Inferior parietal cortex (tissue), 1 donor: ENCODE results near the gene CEACAM16.

Experiments used
- DNase-seq: peaks from one replicate; pipeline ENCODE4 v3.0.0-alpha.2; 2016; ENCODE audit errors: extremely low spot score

The CEACAM16 gene

DNA sequence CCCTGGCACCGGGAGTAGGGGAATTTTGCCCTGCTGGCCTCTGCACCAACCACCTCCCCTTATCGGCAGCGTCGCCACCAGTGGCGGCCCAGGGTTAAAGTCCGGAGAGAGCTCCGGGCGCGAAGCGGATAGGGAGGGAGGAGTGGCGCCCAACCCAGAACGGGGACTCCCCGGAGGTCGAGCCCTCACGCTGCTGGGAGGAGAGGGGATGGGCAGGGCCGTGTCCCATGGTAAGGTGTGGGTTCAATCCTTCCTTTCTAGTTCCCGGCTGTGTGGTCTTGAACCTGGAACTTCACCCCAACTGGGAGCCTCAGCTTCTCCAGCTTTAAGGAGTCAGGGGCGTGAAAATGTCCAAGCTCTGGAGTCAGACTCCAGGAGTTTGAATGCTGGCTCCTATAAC is 26.3 kb downstream of the CEACAM16 start:
- no peak for DNase-seq

DNA sequence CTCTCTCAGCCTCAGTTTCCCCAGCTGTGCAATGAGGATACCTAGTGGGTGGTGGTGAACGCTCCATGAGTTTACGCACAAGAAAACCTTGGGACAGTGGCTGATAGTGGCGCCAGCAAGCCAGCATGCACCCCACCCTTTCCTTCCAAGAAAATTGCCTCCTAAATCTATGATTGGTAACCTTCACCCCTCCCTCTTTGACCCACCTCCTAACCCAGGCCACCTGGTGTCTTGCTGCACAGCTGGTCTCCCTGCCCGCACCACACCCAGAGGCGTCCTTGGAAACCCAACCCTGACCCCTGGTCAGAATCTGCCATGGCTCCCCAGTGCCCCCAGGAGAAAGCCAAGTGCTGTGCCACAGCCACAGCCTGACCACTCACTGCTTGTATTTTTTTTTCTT is 26.7 kb downstream of the CEACAM16 start:
- DNase-seq, result no peak

DNA sequence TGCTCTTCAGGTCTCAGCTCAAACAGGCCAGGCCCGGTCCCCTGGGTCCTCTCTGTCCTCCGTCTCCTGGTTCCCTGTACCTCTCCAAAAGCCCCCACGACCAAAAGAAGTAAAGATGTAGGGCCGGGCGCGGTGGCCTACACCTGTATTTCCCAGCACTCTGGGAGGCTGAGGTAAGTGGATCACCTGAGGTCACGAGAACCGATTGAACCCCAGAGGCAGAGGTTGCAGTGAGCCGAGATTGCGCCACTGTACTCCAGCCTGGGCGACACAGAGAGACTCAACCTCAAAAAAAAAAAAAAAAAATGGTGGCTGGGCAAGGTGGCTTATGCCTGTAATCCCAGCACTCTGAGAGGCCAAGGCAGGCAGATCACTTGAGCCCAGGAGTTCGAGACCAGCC is 27.5 kb downstream of the CEACAM16 start:
- no peak for DNase-seq

DNA sequence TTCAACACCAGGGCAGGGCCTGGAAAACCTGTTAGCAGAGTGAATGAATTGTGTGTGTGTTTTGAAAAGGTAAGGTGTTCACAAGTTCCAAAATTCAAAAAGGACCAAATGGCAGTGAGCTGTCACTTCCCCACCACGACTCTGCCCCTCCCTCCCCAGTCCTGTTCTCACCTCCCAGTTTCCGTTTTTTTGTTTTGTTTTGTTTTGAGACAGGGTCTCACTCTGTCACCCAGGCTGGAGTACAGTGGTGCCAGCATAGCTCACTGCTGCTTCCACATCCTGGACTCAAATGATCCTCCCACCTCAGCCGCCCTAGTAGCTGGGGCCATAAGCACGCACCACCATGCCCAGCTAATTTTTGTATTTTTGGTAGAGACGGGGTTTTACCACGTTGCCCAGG is 29.2 kb downstream of the CEACAM16 start:
- no peak for DNase-seq

DNA sequence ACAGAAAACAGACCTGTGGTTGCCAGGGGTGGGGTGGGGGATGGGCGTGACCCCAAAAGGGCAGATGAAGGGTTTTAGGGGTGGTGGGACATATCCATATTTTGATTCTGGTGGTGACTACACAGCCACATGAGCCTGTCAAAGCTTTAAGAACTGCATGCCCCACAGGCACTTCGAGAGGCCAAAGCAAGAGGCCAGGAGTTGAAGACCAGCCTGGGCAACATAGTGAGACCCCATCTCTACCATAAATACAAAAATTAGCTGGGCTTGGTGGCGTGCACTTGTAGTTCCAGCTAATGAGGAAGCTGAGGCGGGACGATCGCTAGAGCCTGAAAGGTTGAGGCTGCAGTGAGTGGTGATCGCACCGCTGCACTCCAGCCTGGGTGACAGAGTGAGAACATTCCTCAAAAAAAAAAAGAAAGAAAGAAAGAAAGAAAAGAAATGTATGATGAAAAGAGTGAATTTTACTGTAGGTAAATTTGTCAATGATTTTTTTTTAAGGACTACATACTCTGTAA is 30.6 kb downstream of the CEACAM16 start:
- no peak for DNase-seq

DNA sequence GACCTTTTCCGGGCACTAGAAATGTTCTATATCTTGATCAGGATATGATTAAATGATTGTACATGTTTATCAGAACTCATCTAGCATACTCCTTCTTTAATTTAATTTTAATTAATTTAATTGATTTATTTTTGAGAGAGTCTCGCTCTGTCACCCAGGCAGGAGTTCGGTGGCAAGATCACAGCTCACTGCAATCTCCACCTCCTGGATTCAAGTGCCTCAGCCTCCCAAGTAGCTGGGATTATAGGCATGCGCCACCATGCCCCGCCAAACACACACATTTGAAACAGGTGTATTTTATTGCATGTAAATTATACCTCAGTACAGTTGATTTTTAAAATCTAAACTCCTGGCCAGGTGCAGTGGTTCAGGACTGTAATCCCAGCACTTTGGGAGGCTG is 32.1 kb downstream of the CEACAM16 start:
- no peak for DNase-seq

DNA sequence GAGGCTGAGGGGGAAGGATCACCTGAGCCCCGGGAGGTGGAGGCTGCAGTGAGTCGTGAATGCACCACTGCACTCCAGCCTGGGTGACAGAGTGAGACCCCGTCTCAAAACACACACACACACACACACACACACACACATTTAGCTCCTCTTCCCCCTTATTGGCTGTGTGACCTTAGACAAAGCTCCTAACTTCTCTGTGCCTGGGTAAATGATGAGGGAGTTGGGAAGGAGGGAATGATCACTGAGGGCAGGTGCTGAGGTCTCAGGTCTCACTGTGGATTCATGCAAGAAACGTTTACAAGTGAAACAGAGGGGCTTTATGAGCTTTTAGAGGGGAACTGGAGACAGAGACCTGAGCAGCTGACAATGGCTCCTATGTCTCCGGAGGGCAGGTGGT is 32.7 kb downstream of the CEACAM16 start:
- no peak for DNase-seq

DNA sequence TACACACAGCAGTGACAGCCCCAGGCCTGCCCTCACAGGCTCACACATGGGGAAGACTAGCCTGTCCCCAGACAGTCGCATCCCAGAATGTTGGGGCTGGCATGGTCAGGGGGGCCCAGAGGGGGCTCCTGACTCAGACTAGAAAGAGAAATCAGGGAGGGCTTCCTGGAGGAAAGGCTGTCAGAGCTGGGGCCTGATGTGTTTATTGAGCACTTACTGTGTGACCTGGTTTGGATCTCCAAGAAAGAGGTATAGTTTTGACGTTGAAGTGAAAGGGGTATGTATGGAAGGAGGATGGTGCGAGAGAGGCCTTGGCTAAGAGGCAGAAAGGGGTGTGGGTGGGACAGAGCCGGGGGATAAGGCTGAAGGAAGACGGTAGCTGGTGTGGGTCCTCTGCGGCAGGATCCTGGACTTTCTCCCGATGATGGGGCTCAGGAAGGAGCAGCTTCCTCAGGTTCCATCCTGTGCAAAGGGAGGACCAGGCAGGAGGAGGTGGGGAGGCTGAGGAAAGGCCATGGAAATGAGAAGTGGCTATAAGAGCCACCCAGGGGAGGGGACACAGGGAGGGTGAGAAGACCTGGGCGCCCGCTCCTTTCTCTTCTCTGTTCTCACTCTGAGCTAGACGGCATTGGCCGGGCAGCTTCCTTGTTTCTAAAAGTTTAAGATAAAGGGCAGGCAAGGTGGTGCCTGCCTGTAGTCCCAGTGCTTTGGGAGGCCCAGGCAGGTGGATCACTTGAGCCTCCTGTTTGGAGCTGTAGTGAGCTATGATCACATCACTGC is 33.5 kb downstream of the CEACAM16 start:
- no peak for DNase-seq

DNA sequence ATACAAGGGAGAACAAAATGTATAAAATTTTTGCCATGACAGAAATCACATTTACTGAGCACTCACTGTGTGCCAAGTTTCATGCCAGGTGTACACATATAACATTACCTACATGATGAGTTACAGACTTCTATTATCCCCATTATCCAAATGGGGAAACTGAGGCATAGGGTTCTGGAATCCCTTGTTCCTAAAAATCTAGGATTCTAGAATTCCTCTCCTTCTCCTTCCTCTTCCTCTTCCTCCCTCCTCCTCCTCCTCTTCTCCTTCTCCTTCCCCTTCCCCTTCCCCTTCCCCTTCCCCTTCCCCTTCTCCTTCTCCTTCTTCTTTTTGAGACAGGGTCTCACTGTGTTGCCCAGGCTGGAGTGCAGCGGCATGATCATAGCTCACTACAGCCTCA is 35.4 kb downstream of the CEACAM16 start:
- DNase-seq, result no peak

DNA sequence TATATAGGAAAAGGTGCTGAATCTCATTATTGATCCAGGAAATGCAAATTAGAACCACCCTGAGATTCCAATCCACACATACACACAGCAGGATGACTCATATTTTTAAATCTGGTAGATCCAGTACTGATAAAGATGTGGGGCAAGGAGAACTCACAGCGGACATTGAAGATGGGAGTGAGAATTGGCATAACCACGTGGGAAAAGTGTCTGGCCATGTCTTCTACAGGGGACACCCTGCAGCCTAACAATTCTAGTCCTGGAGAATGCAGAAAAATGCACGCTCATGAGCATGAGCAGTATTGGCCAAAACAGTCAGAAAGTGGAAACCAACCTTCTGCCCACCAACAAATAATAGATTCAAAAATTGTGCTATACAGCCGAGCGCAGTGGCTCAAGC is 36.1 kb downstream of the CEACAM16 start:
- DNase-seq, result no peak

DNA sequence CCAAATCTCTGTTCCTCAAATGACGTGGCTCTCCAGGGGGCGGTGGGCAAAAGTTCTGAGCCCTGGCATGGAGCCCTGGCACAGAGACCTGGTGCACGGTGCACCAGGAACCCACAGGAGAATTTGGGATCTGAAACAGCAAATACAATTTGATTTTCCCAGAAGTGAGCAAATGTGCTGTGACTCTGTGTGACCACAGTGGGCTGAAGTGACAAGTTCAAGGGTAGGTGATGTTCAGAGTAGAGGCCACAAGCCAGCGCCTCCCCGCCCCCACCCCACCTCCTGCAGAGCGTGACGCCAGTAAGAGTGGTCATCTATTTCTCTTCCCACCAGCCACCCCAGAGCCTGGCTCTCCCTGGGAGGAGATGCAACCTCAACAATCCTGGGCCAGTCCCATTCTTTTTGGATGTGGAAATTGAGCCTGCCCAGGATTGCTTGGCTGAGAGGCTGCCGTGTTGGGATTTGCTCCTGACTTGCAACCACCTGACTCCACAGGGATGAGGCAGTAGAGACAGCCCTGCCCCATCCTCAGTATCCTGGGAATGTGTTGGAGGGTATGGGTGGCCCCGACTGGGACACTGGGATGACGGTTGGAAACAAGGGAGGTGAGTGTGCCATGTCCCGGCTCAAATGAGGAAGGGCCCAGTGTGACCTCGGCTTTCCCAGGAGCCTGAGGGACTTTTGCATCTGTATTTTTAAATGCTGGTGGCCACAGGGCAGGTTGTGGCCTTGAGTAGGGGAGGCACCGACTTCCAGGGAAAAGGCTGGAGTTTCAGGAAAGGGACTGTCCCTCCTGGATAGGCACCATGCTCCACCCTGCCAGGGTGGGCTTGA is 38.5 kb downstream of the CEACAM16 start:
- DNase-seq, result no peak

DNA sequence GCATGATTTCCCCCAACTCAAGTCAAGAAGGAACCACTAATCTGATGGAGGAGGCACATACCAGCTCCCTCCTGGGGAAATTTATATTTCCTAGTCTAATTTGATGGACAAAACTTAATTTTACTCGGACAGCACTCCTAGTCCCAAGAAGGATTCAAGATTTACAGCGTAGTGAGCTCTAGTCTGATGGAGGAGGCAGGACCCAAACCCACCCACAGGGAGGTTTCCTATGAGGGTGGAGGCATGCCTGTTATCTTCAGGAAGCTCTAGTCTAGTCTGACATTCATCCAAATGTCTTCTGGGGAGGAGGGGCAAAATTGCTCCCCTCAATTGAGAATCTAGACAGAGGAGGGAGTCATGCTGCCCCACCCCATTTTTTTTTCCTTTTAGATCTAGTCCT is 39.2 kb downstream of the CEACAM16 start:
- DNase-seq, result no peak

DNA sequence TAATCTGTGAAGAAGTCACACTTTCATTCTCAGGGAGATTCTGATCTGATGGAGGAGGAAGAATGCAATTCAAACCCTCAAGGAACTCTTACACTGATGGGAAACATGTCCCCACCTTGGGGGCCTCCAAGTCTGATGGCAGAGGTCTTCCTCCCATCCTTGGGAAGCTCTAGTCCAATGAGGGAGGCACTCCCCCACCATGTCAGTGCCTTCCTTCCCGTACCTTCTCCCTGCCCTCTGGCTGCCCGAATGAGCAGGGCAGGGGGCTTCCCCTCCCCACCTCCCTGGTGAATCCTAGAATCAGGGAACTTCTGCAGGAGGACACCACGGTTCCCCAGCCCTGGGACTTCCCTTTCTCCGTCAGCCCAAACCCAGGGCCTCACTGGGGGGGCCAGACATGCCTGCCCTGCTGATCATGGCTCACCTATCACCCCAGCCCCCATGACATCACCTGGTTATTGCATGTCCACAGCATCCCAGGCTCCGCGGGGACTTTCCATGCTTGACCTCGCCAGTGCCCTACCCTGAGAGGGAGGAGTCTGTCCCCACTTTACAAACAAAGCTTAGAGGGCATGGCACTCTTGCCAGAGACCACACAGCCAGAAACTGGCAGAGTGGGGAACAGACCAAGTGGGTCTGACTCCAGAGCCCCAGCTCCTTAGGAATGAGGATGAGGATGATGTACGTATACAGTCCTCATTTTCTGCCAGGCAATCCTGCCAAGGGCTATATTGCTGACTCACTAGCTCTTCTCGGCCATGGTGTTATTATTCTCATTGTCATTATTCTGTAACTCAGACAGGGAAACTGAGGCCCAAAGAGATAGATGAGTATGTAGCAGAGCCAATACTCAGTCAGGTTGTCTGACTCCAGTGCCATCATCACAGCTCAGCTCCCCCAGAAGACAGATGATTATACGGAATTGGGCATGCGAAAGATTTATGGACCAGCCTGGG is 39.9 kb downstream of the CEACAM16 start:
- DNase-seq, result no peak

DNA sequence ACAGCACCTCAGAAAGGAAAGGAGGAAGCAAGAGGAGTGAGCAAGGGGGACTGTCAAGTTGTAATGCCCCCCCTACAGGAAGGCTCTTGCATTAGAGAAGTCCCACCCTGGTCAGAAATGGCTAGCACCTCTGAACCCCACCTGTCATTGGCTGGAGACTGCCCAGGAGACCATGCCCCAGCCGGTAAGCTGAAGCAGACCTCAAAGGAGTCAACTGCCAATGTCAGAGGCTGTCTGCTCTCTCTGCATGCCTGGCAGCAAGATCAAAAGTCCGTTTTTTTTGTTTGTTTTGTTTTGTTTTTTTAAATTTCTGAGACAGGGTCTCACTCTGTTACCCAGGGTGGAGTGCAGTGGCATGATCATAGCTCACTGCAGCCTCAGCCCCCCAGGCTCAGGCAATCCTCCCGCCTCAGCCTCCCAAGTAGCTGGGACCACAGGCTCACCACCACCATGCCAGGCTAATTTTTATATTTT is 41.4 kb downstream of the CEACAM16 start:
- DNase-seq, result no peak

DNA sequence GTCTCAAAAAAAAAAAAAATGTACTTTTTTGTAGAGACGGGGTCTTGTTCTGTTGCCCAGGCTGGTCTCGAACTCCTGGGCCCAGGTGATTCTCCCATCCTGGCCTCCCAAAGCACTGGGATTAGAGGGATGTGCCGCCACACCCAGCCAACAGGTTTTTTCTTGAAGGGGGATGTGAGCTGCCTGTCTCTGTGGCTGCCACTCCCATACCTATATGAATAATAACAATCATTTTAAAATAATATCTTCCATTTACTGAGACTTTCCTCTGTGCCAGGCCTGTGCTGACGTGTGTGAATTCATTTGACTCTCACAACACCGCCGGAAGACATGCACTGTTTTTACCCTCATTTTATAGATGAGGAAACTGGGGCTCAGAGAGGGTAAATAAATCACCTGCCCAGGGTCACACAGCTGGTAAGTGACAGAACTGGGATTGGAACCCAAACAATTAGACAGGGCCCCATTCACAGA is 42.3 kb downstream of the CEACAM16 start:
- no peak for DNase-seq

DNA sequence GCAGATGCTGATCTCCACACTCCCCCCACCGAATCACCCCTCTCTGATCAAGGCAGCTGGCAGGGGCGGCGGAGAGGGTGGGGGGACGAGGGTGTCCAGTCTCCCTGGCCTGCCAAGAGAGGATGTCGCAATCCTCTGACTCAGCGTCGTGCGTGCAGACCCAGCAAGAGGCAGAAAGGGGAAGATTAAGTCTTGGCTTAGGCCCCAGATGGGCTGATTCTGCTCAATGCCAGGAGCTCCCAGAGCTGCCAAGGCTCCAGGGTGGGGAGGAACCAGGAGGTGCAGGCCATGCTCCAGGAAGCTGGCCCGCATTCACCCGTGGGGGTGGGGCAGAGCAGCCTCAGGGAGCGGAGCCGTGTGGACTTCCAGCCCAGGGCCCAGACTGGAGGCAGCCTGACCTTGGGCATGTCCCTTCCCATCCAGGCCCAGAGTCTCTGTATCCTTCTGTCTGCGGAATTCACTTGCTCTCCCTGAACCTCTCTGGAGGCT is 42.9 kb downstream of the CEACAM16 start:
- peak; percentile 77 for DNase-seq

DNA sequence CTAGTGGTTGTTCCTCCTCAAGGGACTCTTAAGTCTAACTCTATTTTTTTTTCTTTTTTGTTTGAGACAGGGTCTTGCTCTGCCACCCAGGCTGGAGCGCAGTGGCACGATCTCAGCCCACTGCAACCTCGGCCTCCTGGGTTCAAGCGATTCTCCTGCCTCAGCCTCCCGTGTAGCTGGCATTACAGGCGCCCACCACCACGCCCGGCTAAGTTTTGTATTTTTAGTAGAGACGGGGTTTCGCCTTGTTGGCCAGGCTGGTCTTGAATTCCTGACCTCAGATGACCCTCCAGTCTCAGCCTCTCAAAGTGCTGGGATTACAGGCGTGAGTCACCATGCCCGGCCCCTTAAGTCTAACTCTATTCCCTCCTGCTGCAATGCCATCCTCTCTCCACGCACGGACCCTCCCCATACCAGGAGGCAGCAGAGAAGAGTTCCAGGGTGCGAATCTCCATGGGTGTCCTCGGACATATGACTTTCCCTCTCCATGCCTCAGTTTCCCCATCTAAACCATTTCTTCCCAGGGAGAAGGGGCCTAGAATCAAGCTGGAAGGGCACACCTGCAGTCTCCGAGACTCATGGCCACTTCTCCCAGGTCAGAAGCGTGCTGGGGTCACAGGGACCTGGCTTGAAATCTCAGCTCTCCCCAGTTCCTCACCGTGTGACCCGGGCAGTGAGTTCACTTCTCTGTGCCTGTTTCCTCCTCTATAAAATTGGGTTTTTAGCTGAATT is 43.5 kb downstream of the CEACAM16 start:
- DNase-seq, result no peak

DNA sequence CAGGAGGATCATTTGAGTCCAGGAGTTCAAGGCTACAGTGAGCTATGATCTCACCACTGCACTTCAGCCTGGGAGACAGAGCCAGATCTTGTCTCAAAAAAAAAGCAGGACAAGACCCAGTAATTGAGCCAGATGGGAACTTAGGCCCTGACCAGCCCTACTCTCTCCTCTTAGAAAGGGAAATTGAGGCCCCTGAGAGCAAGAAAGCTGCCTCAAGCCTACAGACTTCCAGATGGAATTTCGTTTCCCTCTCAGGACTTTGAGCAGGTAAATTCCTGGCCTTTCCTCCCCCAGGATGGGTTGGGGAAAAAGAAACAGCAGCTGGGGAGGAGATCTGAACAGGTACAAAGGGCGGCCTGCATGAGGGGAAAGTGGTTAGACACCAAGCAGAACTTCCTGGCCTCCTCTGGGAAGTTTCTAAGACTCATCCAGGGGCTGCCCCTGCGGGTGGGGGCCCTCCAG is 46.0 kb downstream of the CEACAM16 start:
- no peak for DNase-seq

DNA sequence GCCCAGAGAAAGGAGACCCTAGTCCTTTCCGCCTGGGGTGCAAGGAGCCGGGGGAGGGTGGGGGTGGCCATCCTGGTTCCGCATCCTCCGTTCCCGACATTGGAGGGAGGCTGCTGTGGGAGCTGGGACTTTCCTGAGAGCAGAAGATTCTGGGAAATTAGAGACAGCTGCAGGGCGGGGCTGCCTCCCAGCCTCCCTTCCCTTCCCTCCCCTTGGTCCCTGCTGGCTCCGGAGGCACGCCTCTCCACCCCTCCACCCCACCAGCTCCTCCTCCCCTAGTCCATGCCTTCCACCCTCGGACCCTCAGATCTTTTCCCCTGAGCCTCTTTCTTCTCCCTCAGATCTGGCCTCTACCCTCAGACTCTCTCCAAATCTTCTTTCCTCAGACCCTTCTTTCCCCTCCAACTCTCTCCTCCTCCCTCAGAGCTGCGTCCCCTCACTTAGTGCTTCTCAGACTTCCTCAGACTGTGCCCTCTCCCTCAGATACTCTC is 46.4 kb downstream of the CEACAM16 start:
- no peak for DNase-seq

DNA sequence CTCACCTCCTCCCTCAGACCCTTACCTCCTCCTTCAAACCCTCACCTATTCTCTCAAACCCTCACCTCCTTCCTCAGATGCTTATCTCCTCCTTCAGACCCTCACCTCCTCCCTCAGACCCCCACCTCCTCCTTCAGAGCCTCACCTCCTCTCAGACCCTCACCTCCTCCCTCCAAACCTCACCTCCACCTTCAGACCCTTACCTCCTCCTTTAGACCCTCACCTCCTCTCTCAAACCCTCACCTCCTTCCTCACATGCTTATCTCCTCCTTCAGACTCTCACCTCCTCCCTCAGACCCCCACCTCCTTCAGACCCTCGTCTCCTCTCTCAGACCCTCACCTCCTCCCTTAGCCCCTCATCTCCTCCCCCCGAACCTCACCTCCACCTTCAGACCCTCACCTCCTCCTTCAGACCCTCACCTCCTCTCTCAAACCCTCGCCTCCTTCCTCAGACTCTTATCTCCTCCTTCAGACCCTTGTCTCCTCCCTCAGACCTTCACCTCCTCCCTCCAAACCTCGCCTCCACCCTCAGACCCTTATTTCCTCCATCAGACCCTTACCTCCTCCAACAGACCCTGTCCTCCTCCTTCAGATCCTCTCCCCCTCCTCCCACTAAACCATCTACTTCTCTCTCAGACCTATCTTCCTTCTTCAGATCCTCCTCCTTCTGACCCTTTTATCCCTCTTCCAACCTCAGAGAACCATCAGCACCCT is 47.1 kb downstream of the CEACAM16 start:
- DNase-seq, result no peak
